Heart right ventricle (tissue), 16 donors: ENCODE results near the gene SEC24C. TPM values are rescaled to one million over a fixed set of nuclear protein-coding genes. Genes with fewer than 3 reads are reported as not detected.
A peak's percentile ranks its signal among the peaks of the same experiment; 100 is the strongest.

Experiments used
- ATAC-seq, 8 donors: fragments of 200-7000 bp; cut with Tn5 transposase; one replicate each; pipeline ENCODE4 v1.9.1; 2020; ENCODE audit warnings: mild to moderate bottlenecking in 8 of 8, moderate library complexity in 8 of 8, moderate number of reproducible peaks in 1 of 8
- DNase-seq, 2 donors: peaks; one replicate each; pipeline ENCODE4 v3.0.0-alpha.2; 2020
- H3K27ac ChIP-seq, 10 donors: fragments of 200-600 bp; sonication (generic) in 2 of 10; one replicate each; pipeline versions ENCODE4 v1.5.0 to v1.8.0; 2020 to 2022; ENCODE audit warnings: mild to moderate bottlenecking in 3 of 10
- H3K27me3 ChIP-seq, 7 donors: fragments of 200-600 bp; one replicate each; pipeline ENCODE4 v1.8.0; 2021 to 2022; ENCODE audit warnings: mild to moderate bottlenecking in 2 of 7
- H3K36me3 ChIP-seq, 9 donors: fragments of 200-600 bp; sonication (generic) in 1 of 9; one replicate each; pipeline versions ENCODE4 v1.5.0 to v1.8.0; 2020 to 2022; ENCODE audit warnings: mild to moderate bottlenecking in 2 of 9
- H3K4me1 ChIP-seq, 9 donors: fragments of 200-600 bp; sonication (generic) in 1 of 9; one replicate each; pipeline versions ENCODE4 v1.5.0 to v1.8.0; 2020 to 2022; ENCODE audit warnings: mild to moderate bottlenecking in 4 of 9
- H3K4me3 ChIP-seq, 10 donors: fragments of 200-600 bp; sonication (generic) in 2 of 10; one replicate each; pipeline versions ENCODE4 v1.5.0 to v1.8.0; 2020 to 2022; ENCODE audit warnings: mild to moderate bottlenecking in 7 of 10, moderate library complexity in 2 of 10
- H3K9me3 ChIP-seq, 11 donors: fragments of 200-600 bp in 10 of 11; sonication (generic) in 2 of 11; one replicate each; pipeline versions ENCODE4 v1.5.0 to v1.8.0; 2013 to 2022; ENCODE audit warnings: mild to moderate bottlenecking in 2 of 11, control low read depth in 1 of 11, moderate library complexity in 1 of 11
- CTCF ChIP-seq, 9 donors: fragments of 200-600 bp; sonication (generic) in 2 of 9; IDR thresholded peaks; one replicate each; pipeline versions ENCODE4 v1.5.0 to v1.8.0; 2021 to 2022; ENCODE audit warnings: antibody characterized with exemption in 9 of 9, mild to moderate bottlenecking in 5 of 9, moderate library complexity in 1 of 9
- WGBS, 2 donors: extraction: QIAGEN DNeasy Blood & Tissue Kit; methylation state at CpG; one replicate each; pipeline ENCODE4 v1.1.7; 2013; ENCODE audit warnings: inconsistent platforms in 1 of 2; 5-methylcytosine and 5-hydroxymethylcytosine counted together
- intact Hi-C, 10 donors: fragments of 100-400 bp; cut with DNase I; formaldehyde crosslinking; loops; one replicate each; pipeline versions ENCODE4 v1.11.1 to v1.14.2; 2022
- polyA plus RNA-seq, 2 donors: library from polyadenylated mRNA; stranded (reverse); fragments of 200-250 nt; gene quantifications; one replicate each; pipeline ENCODE4 v1.2.3, GENCODE V29; 2013
- total RNA-seq, 10 donors: library from RNA; stranded (reverse); fragmentation: NEBNext Ultra II Directional in 3 of 10; extraction: Animal tissue kit (Norgen Biotek cat#: 25700) in 3 of 10; gene quantifications; one replicate each; pipeline versions ENCODE4 v1.2.1 to v1.2.4, GENCODE V29; 2021 to 2023
- donor health status: Arrhythmogenic right ventricular cardiomyopathy.
- donor health status: ischemic (EF 13 %, LVEDD 7.1; RV severe dilation, severe dysfunction).
- donor health status: healthy with polysubstance abuse.
- donor health status: DM: no; HTN: yes; CAD: no.
- donor health status: DM: no; HTN: no; CAD: no.
- donor health status: ischemic (EF 25% LVEDD 6.9; RV normal size, moderate dysfunction).
- donor health status: ischemic (EF 25% LVEDD 5.7; RV mildly dilated, moderate dysfunction).
- donor health status: healthy.
- donor health status: DM: yes; HTN: yes; CAD: no.
- donor health status: Ischemic cardiomyopathy.
- donor health status: ischemic (EF 35%, LVEDD 5.7; RV mildly dilated, moderate dysfunction).
- donor health status: nonischemic (EF 11% LVEDD 7.7; RV severe dilation, severe dysfunction).
- donor health status: DM: yes; HTN: yes; CAD: no.
- donor health status: PGD.
- donor health status: ischemic (EF 29% LVEDD 5.4; RV normal size, mild dysfunction).
- donor health status: nonischemic (EF 23%, LVEDD 6.1; RV moderate dilation, normal function).

Gene SEC24C
- total and polyA plus RNA-seq, 12 donors = 33.4 to 59.7 (median 50.9) TPM

GRCh38 chr10:73731588-73732375 lies 12.4 kb upstream of the SEC24C start:
- TF ChIP-seq CTCF (IDR thresholded peaks at IDR 0.05) = no peak
- intact Hi-C loops = loop anchor here in 3 of 10 donors (5.0 kb wide), 2 partner anchors 79 to 84 kb away; no protein-coding TSS in a partner anchor
- DNase-seq = no peak
- H3K27ac ChIP-seq = peak overlapping the region in 3 of 10 donors; percentile 91 to 96 (median 92)
- ATAC-seq = peak in 1 of 8 donors; percentile 11
- peaks cover 7 to 64% (median 28%) of the 10 kb centered on the region in 9 donors for H3K4me1 ChIP-seq
- H3K9me3 ChIP-seq = no peaks in the 10 kb centered on the region
- peaks cover 0 to 62% (median 6%) of the 10 kb centered on the region in 9 donors for H3K36me3 ChIP-seq
- peak overlapping the region in 6 of 10 donors; percentile 75 to 97 (median 88) for H3K4me3 ChIP-seq
- H3K27me3 ChIP-seq = no peaks in the 10 kb centered on the region
- WGBS, 2 donors = 89 to 90% methylated on average over 42 of the region's 42 CpGs

GRCh38 chr10:73732426-73732825 lies 11.7 kb upstream of the SEC24C start:
- peak overlapping the region in 1 of 10 donors; percentile 58 for H3K27ac ChIP-seq
- no peaks in the 10 kb centered on the region for H3K27me3 ChIP-seq
- intact Hi-C loops = loop anchor here in 3 of 10 donors (5.0 kb wide), 2 partner anchors 80 to 85 kb away; no protein-coding TSS in a partner anchor
- ATAC-seq (peak in 1 of 8 donors; percentile 8), DNase-seq (no peak)
- 88 to 90% methylated on average over 20 of the region's 20 CpGs for WGBS, 2 donors
- no peak overlapping the region for H3K4me3 ChIP-seq
- no peaks in the 10 kb centered on the region for H3K9me3 ChIP-seq
- TF ChIP-seq CTCF (IDR thresholded peaks at IDR 0.05) = no peak
- H3K4me1 ChIP-seq = peaks cover 7 to 64% (median 28%) of the 10 kb centered on the region in 9 donors
- peaks cover 0 to 62% (median under 1%) of the 10 kb centered on the region in 9 donors for H3K36me3 ChIP-seq

GRCh38 chr10:73732931-73733623 lies 11.1 kb upstream of the SEC24C start:
- intact Hi-C loops = loop anchor here in 3 of 10 donors (5.0 kb wide), 2 partner anchors 81 to 86 kb away; no protein-coding TSS in a partner anchor
- DNase-seq = no peak
- WGBS, 2 donors = 63 to 69% methylated on average over 80 to 84 of the region's 84 CpGs
- Histone ChIP-seq H3K4me3 (peak overlapping the region in 6 of 10 donors; percentile 12 to 34 (median 19)), H3K4me1 (peaks cover 7 to 64% (median 28%) of the 10 kb centered on the region in 9 donors), H3K9me3 (no peaks in the 10 kb centered on the region), H3K36me3 (peaks cover 0 to 60% (median 0%) of the 10 kb centered on the region in 9 donors), H3K27me3 (no peaks in the 10 kb centered on the region), H3K27ac (peak overlapping the region in 5 of 10 donors; percentile 32 to 74 (median 58))
- TF ChIP-seq CTCF (IDR thresholded peaks at IDR 0.05) = no peak
- peak in 1 of 8 donors; percentile 6 for ATAC-seq
